Type B pancreatic cell (in vitro differentiated cells): Measurements from ENCODE around the gene ASXL2. TPM values are rescaled to one million over a fixed set of nuclear protein-coding genes. Genes with fewer than 3 reads are reported as not detected.
"Not testable (repeated sequence)": the region's sequence is repeated elsewhere in the genome, so short reads cannot be mapped to it uniquely, and the experiment has no call there.

Source experiments
- DNase-seq: peaks from one replicate; pipeline ENCODE4 v3.0.0; 2021; ENCODE audit warnings: mixed read lengths; ENCODE audit not compliant: unreplicated experiment; ENCODE audit errors: extremely low spot score
- H3K27ac Mint-ChIP-seq: 2 replicates; pipeline ENCODE4 v1.8.0; 2021; ENCODE audit warnings: mild to moderate bottlenecking, mixed read lengths
- H3K27me3 Mint-ChIP-seq: 2 replicates; pipeline ENCODE4 v1.8.0; 2021; ENCODE audit warnings: mixed read lengths
- H3K36me3 Mint-ChIP-seq: 2 replicates; pipeline ENCODE4 v1.8.0; 2021; ENCODE audit warnings: mixed read lengths
- H3K4me1 Mint-ChIP-seq: one replicate; pipeline ENCODE4 v1.8.0; 2021; ENCODE audit warnings: mixed read lengths; ENCODE audit not compliant: unreplicated experiment
- H3K4me3 Mint-ChIP-seq: 2 replicates; pipeline ENCODE4 v1.8.0; 2021; ENCODE audit warnings: mild to moderate bottlenecking, mixed read lengths
- H3K9me3 Mint-ChIP-seq: 2 replicates; pipeline ENCODE4 v1.8.0; 2021; ENCODE audit warnings: mixed read lengths
- total RNA-seq: library from RNA; stranded (reverse); gene quantifications from 2 replicates; pipeline ENCODE4 v1.2.1, GENCODE V29; 2021; ENCODE audit warnings: low replicate concordance
- TF ChIP-seq, protein P1 (sequence below): fragments of 200-600 bp; sonication (generic); conservative IDR thresholded peaks from 2 replicates; pipeline ENCODE4 v1.5.0; 2021; ENCODE audit warnings: antibody characterized with exemption, mild to moderate bottlenecking

Gene ASXL2
- total RNA-seq, 1 donor from 2014 or later, result 29.2 TPM

DNA sequence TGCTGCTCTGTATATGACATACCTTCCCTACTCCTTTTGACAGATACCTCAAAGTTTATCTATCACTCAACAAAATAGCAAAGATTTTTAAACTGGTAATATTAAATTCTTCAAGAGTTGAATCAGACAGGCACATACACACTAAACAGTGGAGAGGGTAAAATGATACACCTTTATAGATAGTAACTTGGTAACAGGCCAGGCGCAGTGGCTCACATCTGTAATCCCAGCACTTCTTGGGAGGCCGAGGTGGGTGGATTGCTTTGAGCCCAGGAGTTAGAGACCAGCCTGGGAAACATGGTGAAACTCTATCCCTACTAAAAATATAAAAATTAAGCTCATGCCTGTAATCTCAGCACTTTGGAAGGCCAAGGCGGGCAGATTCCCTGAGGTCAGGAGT, 23.2 kb downstream of the ASXL2 start:
- H3K27me3 Mint-ChIP-seq, result no peaks in the 10 kb centered on the region
- H3K9me3 Mint-ChIP-seq, result no peaks in the 10 kb centered on the region
- no peak overlapping the region for H3K27ac Mint-ChIP-seq
- no peak for DNase-seq
- H3K36me3 Mint-ChIP-seq, result peaks cover 3% of the 10 kb centered on the region
- no peak overlapping the region for H3K4me3 Mint-ChIP-seq
- TF ChIP-seq, protein P1, sequence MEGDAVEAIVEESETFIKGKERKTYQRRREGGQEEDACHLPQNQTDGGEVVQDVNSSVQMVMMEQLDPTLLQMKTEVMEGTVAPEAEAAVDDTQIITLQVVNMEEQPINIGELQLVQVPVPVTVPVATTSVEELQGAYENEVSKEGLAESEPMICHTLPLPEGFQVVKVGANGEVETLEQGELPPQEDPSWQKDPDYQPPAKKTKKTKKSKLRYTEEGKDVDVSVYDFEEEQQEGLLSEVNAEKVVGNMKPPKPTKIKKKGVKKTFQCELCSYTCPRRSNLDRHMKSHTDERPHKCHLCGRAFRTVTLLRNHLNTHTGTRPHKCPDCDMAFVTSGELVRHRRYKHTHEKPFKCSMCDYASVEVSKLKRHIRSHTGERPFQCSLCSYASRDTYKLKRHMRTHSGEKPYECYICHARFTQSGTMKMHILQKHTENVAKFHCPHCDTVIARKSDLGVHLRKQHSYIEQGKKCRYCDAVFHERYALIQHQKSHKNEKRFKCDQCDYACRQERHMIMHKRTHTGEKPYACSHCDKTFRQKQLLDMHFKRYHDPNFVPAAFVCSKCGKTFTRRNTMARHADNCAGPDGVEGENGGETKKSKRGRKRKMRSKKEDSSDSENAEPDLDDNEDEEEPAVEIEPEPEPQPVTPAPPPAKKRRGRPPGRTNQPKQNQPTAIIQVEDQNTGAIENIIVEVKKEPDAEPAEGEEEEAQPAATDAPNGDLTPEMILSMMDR, result no peak
- peaks cover 20% of the 10 kb centered on the region for H3K4me1 Mint-ChIP-seq

DNA sequence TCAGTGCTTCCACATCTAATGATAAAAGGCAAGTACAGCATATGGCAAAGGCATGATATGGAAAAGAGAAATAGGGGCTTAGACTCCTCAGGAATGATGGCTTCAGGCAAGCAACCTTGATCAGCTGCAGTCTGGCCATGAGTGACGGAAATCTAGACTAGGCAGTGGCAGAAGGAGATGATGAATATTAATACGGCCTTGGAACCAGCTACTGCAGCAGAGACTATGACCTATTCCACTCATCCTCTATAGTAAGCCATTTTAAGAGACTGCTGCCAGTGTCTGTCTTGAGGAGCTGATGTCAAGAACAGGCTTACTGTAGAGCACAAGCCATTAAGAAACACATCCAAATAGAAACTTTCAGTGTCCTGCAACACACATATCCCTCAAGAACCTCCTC, 23.7 kb downstream of the ASXL2 start:
- Mint-ChIP-seq H3K27me3 (no peaks in the 10 kb centered on the region), H3K9me3 (no peaks in the 10 kb centered on the region), H3K4me1 (peaks cover 20% of the 10 kb centered on the region), H3K27ac (no peak overlapping the region), H3K4me3 (no peak overlapping the region), H3K36me3 (peaks cover 3% of the 10 kb centered on the region)
- TF ChIP-seq, protein P1, result no peak
- DNase-seq, result no peak

DNA sequence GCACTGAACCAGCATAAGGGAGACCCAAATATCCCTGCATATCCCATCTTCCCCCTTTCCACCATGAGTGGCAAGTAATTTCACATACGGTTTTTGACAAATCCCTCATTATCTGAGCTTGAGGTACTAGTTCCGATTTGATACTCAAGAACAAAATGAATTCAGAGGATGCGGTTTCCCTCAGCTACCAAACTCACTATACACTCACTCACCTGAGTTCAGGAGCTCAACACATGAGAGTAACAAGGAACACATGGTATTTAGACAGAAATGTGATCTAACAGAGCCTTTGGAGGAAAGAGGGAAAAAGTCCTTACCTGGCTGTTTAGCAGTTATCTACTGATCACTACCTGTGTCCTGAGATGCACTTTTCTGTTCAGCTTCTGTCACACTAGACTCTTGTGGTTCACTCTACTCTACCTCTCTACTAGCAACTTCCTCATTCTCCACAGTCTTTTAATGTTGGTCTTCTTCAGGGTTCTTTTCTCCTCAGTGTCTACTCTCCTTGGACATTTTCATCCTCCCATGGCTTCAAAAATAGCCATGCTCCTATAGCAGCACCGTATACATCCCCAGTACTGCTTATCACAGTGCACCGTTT, 25.1 kb downstream of the ASXL2 start:
- H3K36me3 Mint-ChIP-seq, result peaks cover 3% of the 10 kb centered on the region
- DNase-seq, result no peak
- H3K4me3 Mint-ChIP-seq, result no peak overlapping the region
- no peaks in the 10 kb centered on the region for H3K27me3 Mint-ChIP-seq
- H3K9me3 Mint-ChIP-seq, result no peaks in the 10 kb centered on the region
- TF ChIP-seq, protein P1, result no peak
- H3K27ac Mint-ChIP-seq, result peak overlapping the region; percentile 27
- H3K4me1 Mint-ChIP-seq, result peaks cover 20% of the 10 kb centered on the region

DNA sequence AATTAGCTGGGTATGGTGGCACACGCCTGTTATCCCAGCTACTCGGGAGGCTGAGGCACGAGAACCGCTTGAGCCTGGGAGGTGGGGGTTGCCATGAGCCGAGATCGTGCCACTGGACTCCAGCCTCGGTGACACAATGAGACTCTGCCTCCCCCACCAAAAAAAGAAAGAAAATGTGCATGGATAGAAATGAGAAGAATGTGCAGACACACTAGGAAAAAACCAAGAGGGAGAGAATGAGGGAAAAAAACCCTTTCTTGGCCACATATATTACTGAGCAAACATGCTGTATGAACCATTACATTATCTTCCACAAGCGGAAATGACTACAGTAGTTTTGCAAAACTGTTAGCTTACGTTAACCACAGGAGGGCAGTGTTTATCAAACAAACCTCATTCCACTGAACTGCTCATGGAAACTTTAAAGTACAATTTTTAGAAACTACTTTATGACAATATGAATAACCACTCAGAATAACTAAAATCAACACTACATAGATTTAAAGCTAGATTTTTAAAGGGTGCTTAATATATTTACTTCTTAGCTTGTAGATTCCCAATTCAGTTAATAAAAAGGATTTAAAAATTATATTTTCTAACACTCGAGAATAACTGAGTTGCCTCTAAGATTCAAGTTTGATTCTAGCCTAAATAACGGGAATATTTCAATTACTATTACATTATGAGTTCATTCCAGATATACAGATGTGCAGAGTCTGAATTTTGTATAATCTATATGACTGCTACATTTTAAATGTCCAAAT, 26.4 kb downstream of the ASXL2 start:
- Mint-ChIP-seq H3K9me3 (no peaks in the 10 kb centered on the region), H3K36me3 (peaks cover 3% of the 10 kb centered on the region), H3K4me1 (peaks cover 20% of the 10 kb centered on the region), H3K4me3 (no peak overlapping the region), H3K27ac (peak overlapping the region; percentile 10), H3K27me3 (no peaks in the 10 kb centered on the region)
- DNase-seq, result no peak
- TF ChIP-seq, protein P1, result peak; percentile 82

DNA sequence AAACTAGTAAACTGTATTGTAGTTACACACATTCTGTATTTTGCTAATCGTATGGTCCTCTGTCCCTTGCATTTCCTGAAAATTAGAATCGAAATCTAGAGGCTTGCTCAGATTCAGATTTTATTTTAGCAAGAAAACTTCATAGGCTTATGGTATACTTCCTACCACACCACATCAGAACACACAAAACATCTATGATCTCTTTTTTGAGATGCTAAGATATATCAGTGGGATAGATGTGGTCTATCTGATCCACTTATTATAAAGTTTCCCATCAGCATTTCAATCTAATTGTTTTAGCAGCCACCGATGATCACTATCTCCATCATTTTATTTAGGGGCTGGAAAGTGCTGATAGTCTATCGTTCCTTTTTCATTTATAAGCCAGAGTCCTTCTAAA, 27.9 kb downstream of the ASXL2 start:
- not testable (repeated sequence) for H3K9me3 Mint-ChIP-seq, H3K36me3 Mint-ChIP-seq, DNase-seq, H3K4me3 Mint-ChIP-seq, H3K27ac Mint-ChIP-seq, H3K27me3 Mint-ChIP-seq
- peaks cover 20% of the 10 kb centered on the region for H3K4me1 Mint-ChIP-seq

DNA sequence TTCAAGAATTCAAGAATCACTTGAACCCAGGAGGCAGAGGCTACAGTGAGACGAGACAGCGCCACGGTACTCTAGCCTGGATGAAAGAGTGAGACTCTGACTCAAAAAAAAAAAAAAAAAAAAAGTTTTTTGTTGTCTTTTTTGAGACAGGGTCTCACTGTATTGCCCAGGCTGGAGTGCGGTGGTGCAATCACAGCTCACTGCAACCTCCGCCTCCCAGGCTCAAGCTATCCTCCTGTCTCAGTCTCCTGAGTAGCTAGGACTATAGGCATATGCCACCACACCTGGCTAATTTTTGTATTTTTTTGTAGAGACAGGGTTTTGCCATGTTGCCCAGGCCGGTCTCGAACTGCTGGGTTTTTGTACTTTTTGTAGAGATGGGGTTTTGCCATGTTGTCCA, 28.9 kb downstream of the ASXL2 start:
- DNase-seq, H3K4me3 Mint-ChIP-seq, H3K27me3 Mint-ChIP-seq, H3K36me3 Mint-ChIP-seq, H3K9me3 Mint-ChIP-seq, H3K27ac Mint-ChIP-seq: not testable (repeated sequence)
- H3K4me1 Mint-ChIP-seq, result peaks cover 16% of the 10 kb centered on the region
